Liver (tissue), 3 donors: ENCODE data around the gene RNF157.

Source experiments
- CTCF ChIP-seq: fragments of 150-350 bp; IDR thresholded peaks from 2 replicates; pipeline ENCODE4 v1.5.1; 2017; ENCODE audit warnings: improper control_type of control experiment, low read depth, low read length; ENCODE audit not compliant: missing input control
- GABPA ChIP-seq, 2 donors: IDR thresholded peaks in 1 of 2; conservative IDR thresholded peaks in 1 of 2; 2 replicates each; pipeline ENCODE4 v1.6.1; 2016; ENCODE audit warnings: antibody characterized with exemption in 2 of 2, mild to moderate bottlenecking in 1 of 2, moderate library complexity in 1 of 2
- HNF4A ChIP-seq, 2 donors: conservative IDR thresholded peaks; 2 replicates each; pipeline ENCODE4 v1.6.1; 2016; ENCODE audit warnings: antibody characterized with exemption in 2 of 2, mild to moderate bottlenecking in 2 of 2
- MAX ChIP-seq: IDR thresholded peaks from 2 replicates; pipeline ENCODE4 v1.6.1; 2016; ENCODE audit warnings: antibody characterized with exemption
- REST ChIP-seq: IDR thresholded peaks from 2 replicates; pipeline ENCODE4 v1.6.1; 2016; ENCODE audit warnings: antibody characterized with exemption, mild to moderate bottlenecking
- YY1 ChIP-seq: IDR thresholded peaks from 2 replicates; pipeline ENCODE4 v1.6.1; 2016; ENCODE audit warnings: antibody characterized with exemption, mild to moderate bottlenecking
- donor health status: healthy.
- donor health status: healthy.

- TF ChIP-seq CTCF (no peak), HNF4A (conservative IDR thresholded peaks at IDR 0.05) (no peak), MAX (no peak), REST (no peak), YY1 (no peak), GABPA (IDR thresholded peaks at IDR 0.05 in 1 of 2, conservative IDR thresholded peaks at IDR 0.05 in 1 of 2) (no peak)
These were observed 109.1 kb downstream of the RNF157 start for GRCh38 chr17:76131051-76131691.
